Measurements from ENCODE around the gene KCNK7.

DNA sequence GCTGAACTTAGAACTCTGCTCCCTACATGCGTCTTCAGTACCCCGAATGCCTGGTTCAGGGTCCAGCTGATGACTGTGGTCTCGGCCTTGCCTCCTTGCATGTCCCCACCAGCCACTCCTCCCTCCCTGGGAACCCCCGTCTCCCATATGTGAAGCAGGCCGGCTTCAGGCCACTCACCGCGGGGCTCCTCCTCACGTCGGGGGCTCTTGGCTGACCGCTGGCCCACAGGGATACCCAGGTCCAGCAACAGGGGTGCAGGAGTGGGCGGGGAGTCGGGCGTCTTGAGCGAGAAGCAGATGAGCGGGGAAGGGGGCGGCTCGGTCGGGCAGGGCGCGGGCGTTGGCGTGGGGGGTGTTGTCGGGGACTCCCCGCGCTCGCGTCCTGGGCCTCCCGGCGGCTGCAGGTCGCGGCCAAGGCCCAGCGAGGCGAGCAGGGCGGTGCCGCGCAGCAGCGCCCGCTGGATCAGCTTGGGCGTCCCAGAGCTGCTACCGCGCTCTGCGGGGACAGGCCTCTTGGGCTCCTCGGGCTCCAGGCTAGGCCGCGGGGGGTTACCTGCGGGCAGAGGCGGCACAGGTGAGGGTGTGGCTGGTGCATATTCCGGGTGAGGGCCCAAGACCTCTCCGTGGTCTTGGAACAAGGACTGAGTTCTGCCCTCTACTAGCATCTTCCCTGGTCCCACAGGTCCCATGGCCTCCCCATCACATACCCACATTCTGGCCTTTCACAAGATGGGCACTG is 3.8 kb upstream of the KCNK7 start:
- TF ChIP-seq, protein P1, sequence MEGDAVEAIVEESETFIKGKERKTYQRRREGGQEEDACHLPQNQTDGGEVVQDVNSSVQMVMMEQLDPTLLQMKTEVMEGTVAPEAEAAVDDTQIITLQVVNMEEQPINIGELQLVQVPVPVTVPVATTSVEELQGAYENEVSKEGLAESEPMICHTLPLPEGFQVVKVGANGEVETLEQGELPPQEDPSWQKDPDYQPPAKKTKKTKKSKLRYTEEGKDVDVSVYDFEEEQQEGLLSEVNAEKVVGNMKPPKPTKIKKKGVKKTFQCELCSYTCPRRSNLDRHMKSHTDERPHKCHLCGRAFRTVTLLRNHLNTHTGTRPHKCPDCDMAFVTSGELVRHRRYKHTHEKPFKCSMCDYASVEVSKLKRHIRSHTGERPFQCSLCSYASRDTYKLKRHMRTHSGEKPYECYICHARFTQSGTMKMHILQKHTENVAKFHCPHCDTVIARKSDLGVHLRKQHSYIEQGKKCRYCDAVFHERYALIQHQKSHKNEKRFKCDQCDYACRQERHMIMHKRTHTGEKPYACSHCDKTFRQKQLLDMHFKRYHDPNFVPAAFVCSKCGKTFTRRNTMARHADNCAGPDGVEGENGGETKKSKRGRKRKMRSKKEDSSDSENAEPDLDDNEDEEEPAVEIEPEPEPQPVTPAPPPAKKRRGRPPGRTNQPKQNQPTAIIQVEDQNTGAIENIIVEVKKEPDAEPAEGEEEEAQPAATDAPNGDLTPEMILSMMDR (conservative IDR thresholded peaks at IDR 0.05; ENCODE audit: low read depth in 2 of 2), result no peak
- TF ChIP-seq EZH2phosphoT487 (IDR thresholded peaks at IDR 0.05; ENCODE audit: unreplicated experiment), result no peak
- no peak for TF ChIP-seq CREB1 (CRISPR knock-in tag; IDR thresholded peaks at IDR 0.05; ENCODE audit: low read depth)
- no peak for TF ChIP-seq POLR2AphosphoS5 (IDR thresholded peaks at IDR 0.05; ENCODE audit: low read depth)
- TF ChIP-seq, protein P2, sequence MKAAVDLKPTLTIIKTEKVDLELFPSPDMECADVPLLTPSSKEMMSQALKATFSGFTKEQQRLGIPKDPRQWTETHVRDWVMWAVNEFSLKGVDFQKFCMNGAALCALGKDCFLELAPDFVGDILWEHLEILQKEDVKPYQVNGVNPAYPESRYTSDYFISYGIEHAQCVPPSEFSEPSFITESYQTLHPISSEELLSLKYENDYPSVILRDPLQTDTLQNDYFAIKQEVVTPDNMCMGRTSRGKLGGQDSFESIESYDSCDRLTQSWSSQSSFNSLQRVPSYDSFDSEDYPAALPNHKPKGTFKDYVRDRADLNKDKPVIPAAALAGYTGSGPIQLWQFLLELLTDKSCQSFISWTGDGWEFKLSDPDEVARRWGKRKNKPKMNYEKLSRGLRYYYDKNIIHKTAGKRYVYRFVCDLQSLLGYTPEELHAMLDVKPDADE (IDR thresholded peaks at IDR 0.05), result no peak

All from GM23338 (cell line).